Upper lobe of left lung (tissue), 4 donors: ENCODE measurements around the gene OR8D1.
"Not testable (repeated sequence)": the region's sequence is repeated elsewhere in the genome, so short reads cannot be mapped to it uniquely, and the experiment has no call there.

Source experiments
- CTCF ChIP-seq, 6 experiments: fragments of 450-650 bp in 4 of 6; fragments of 200-600 bp in 2 of 6; sonication (generic) in 2 of 6; IDR thresholded peaks; one replicate each; pipeline ENCODE4 v1.5.1; 2016 to 2019; ENCODE audit warnings: antibody characterized with exemption in 6 of 6
- POLR2A ChIP-seq, 4 donors: fragments of 450-650 bp; IDR thresholded peaks; one replicate each; pipeline ENCODE4 v1.5.1; 2016 to 2017; ENCODE audit warnings: antibody characterized with exemption in 4 of 4, mild to moderate bottlenecking in 2 of 4

DNA sequence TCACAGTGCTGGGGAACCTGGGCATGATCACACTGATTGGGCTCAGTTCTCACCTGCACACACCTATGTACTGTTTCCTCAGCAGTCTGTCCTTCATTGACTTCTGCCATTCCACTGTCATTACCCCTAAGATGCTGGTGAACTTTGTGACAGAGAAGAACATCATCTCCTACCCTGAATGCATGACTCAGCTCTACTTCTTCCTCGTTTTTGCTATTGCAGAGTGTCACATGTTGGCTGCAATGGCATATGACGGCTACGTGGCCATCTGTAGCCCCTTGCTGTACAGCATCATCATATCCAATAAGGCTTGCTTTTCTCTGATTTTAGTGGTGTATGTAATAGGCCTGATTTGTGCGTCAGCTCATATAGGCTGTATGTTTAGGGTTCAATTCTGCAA, 48.7 kb downstream of the OR8D1 start:
- not testable (repeated sequence) for TF ChIP-seq CTCF, POLR2A (IDR thresholded peaks at IDR 0.05)
